HG02763 (cell line): Measurements from ENCODE around the gene TBRG4.
"Not testable (repeated sequence)": the region's sequence is repeated elsewhere in the genome, so short reads cannot be mapped to it uniquely, and the experiment has no call there.

Experiments used
- ATAC-seq: cut with Tn5 transposase; IDR thresholded peaks from one replicate; pipeline ENCODE4 v1.9.1; 2021; ENCODE audit warnings: mild to moderate bottlenecking, moderate library complexity; ENCODE audit not compliant: unreplicated experiment

Gene TBRG4

GRCh38 chr7:45118889-45119331 lies 7.4 kb upstream of the TBRG4 start:
- ATAC-seq: no peak

- ATAC-seq: no peak
These were observed 6.8 kb upstream of the TBRG4 start for GRCh38 chr7:45118292-45118691.

- no peak for ATAC-seq
These were observed 6.1 kb upstream of the TBRG4 start for GRCh38 chr7:45117582-45117981.

- no peak for ATAC-seq
These were observed 4.6 kb upstream of the TBRG4 start for GRCh38 chr7:45116048-45116447.

GRCh38 chr7:45114926-45115325 lies 3.4 kb upstream of the TBRG4 start:
- ATAC-seq: no peak

- not testable (repeated sequence) for ATAC-seq
These were observed 2.8 kb upstream of the TBRG4 start for GRCh38 chr7:45114257-45114656.

- ATAC-seq: no peak
These were observed 1.2 kb upstream of the TBRG4 start for GRCh38 chr7:45112648-45113047.

- ATAC-seq: no peak
These were observed 2.6 kb downstream of the TBRG4 start for GRCh38 chr7:45108863-45109262.

- ATAC-seq: no peak
These were observed 4.1 kb downstream of the TBRG4 start for GRCh38 chr7:45107356-45107755.

- ATAC-seq: no peak
These were observed 4.7 kb downstream of the TBRG4 start for GRCh38 chr7:45106820-45107219.

- no peak for ATAC-seq
These were observed 5.8 kb downstream of the TBRG4 start for GRCh38 chr7:45105588-45106188.

GRCh38 chr7:45104844-45105587 lies 6.5 kb downstream of the TBRG4 start:
- ATAC-seq: no peak

- no peak for ATAC-seq
These were observed 7.3 kb downstream of the TBRG4 start for GRCh38 chr7:45103958-45104843.

GRCh38 chr7:45102785-45103712 lies 8.4 kb downstream of the TBRG4 start:
- ATAC-seq: no peak

GRCh38 chr7:45101748-45102147 lies 9.7 kb downstream of the TBRG4 start:
- no peak for ATAC-seq

GRCh38 chr7:45100761-45101480 lies 10.6 kb downstream of the TBRG4 start:
- ATAC-seq: no peak

- no peak for ATAC-seq
These were observed 11.4 kb downstream of the TBRG4 start for GRCh38 chr7:45099891-45100760.

- no peak for ATAC-seq
These were observed 12.3 kb downstream of the TBRG4 start for GRCh38 chr7:45098983-45099839.
